Mammary epithelial cell (primary cell): ENCODE data around the gene LDHAL6A.

Source experiments
- CTCF ChIP-seq, 2 donors: IDR thresholded peaks in 1 of 2; conservative IDR thresholded peaks in 1 of 2; 2 replicates each; pipeline ENCODE4 v1.5.1; 2011 to 2012; ENCODE audit warnings: inconsistent platforms in 2 of 2, low read length in 2 of 2, mild to moderate bottlenecking in 2 of 2, control low read depth in 1 of 2, low read depth in 1 of 2; ENCODE audit not compliant: insufficient read depth in 1 of 2; ENCODE audit errors: extremely low read depth in 1 of 2
- EZH2 ChIP-seq: IDR thresholded peaks from 2 replicates; pipeline ENCODE4 v1.6.1; 2012; ENCODE audit warnings: low read length, inconsistent platforms, borderline replicate concordance

- TF ChIP-seq EZH2 = no peak
- TF ChIP-seq CTCF (conservative IDR thresholded peaks at IDR 0.05 in 1 of 2, IDR thresholded peaks at IDR 0.05 in 1 of 2; ENCODE audit: extremely low read depth in 1 of 2, insufficient read depth in 1 of 2, low read depth in 1 of 2, low read length in 2 of 2) = no peak
Observed at GRCh38 chr11:18420067-18420466, 35.6 kb upstream of the LDHAL6A start.
